HG02642 (cell line): Measurements from ENCODE around the gene PIK3CD.
"Not testable (repeated sequence)": the region's sequence is repeated elsewhere in the genome, so short reads cannot be mapped to it uniquely, and the experiment has no call there.

Experiments
- ATAC-seq: cut with Tn5 transposase; IDR thresholded peaks from one replicate; pipeline ENCODE4 v1.9.1; 2021; ENCODE audit warnings: mild to moderate bottlenecking; ENCODE audit not compliant: unreplicated experiment, poor library complexity

Gene PIK3CD

GRCh38 chr1:9653210-9653490 is 1.6 kb downstream of the PIK3CD start:
- ATAC-seq = no peak

GRCh38 chr1:9653491-9654050 is 2.0 kb downstream of the PIK3CD start:
- no peak for ATAC-seq

DNA sequence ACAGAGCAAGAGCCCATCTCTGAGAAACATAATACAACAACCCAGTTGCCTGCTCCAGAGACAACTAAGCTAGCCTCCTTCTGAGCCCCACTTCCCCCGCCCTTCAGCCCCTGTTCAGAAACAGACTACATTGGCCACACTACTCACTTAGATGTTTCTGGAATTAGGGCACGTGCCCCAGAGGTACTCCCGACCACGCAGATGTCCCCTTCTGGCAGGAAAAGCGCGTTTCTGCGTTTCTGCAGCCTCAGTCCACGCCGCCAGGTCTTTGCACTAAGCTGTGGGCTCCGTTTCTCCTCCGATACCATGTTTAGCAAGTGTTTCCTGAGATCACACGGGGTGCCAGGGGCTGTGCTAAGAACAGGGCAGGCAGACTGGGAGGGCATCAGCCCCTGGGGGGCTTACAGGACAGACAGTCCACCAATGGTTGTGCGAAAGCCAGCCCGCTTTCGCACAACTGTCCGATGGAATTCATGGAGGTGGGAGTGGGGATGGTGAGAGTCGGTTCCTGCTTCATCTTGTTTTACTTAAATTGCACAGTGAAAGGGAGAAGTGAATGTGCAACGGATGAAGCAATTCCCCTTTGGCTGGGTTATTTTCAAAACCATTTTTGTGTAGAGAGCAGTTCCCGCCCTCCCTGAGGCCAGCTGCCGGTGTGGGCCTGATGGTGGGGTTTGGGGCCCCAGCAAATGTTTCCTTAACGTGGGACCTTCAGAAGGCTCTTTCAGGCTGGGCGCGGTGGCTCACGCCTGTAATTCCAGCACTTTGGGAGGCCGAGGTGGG is 2.7 kb downstream of the PIK3CD start:
- ATAC-seq = no peak

- ATAC-seq = no peak
These were observed 3.5 kb downstream of the PIK3CD start for GRCh38 chr1:9654834-9655723.

DNA sequence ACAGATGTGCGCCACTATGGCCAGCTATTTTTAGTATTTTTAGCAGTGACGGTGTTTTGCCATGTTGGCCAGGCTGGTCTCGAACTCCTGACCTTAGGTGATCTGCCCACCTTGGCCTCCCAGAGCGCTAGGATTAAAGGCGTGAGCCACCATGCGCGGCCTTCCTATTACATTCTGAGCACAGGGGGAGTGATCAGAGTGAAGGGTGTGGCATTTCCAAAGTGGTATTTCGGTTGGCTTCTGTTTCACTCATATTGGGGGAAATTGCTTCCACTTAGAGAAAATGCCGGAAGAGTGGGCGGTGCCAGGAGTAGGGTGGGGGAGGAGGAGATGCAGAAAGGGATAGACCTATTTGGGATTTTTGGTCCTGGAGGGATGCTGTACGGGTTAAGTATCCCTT is 4.3 kb downstream of the PIK3CD start:
- no peak for ATAC-seq

- ATAC-seq = no peak
These were observed 6.0 kb downstream of the PIK3CD start for GRCh38 chr1:9657521-9658032.

DNA sequence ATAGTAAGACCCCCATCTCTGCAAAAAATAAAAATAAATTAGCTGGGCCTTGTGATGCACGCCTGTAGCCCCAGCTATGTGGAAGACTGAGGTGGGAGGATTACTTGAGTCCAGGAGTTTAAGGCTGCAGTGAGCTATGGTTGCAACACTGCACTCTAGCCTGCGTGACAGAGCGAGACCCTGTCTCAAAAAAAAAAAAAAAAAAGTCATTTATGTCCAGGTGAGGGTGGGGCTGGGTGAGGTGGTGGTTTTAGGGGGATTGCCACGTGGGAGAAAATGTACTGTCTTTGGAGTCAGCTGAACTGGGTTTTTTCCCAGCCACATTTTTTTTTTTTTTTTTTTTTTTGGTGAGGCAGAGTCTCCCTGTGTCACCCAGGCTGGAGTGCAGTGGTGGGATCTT is 6.7 kb downstream of the PIK3CD start:
- no peak for ATAC-seq

DNA sequence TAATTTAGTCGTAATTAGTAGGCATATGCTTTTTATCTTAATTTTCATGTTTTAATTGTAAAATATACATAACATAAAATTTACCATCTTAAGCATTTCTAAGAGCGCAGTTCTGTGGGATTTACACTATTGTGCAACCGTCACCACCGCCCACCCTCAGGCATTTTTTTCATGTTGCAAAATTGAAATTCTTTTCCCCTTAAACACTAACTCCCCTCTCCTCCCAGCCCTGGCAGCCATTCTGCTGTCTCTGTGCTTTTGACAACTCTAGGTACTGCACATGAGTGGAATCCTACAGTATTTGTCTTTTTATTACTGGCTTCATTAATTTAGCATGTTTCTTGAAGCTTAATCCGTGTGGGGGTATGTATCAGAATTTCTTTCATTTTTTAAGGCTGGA is 7.8 kb downstream of the PIK3CD start:
- no peak for ATAC-seq

DNA sequence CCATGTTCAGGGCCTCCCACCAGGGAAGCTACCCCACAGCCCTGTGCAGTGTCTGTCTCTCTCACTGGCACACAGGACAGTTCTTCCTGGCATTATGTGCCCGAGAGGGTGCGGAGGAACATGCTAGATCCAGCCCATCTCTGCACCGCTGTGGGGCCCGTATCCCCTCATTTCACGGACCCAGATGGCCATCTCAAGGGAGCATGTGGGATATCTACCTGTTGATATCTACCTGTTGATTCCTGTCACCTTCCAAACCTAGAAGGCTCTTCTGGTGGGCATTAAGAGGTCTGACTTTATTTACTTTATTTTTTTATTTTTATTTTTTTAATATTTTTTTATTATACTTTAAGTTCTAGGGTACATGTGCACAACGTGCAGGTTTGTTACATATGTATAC is 11.7 kb downstream of the PIK3CD start:
- ATAC-seq = no peak

GRCh38 chr1:9665193-9665592 is 13.7 kb downstream of the PIK3CD start:
- no peak for ATAC-seq

DNA sequence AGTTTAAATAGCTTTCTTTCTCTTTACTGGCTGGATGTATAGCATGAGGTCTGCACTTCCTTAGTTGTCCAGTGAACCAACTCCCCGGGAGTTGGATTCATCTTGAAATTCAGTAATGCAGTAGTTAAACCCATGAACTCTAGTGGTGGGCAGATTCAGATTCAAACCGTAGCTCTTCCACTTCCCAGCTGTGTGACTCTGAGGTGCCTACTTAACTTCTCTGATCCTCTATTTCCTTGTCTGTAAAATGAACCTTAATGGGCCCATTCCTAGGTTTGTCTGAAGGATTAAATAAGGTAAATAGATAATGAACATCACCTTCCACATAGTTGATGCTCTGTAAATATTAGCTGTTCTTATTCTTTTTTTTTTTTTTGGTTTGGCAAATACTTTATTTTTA is 16.5 kb downstream of the PIK3CD start:
- ATAC-seq = no peak

DNA sequence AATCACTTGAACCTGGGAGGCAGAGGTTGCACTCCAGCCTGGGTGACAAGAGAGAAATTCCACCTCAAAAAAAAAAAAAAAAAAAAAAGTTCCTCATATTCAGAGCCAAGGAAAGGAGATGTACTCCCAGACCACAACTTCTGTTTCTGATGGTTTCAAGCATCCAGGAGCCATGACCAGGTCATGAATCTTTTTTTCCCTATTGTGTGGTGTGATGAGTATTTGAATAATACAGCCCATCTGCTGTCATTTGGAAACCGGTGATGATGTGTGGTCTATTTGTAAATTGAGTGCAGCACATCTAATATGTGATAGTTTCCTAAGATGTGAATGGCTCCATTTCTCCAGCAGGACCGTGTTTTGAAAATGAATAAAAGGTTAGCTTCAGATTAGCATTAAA is 18.6 kb downstream of the PIK3CD start:
- no peak for ATAC-seq

- ATAC-seq = no peak
These were observed 20.0 kb downstream of the PIK3CD start for GRCh38 chr1:9671377-9672140.

- no peak for ATAC-seq
These were observed 20.9 kb downstream of the PIK3CD start for GRCh38 chr1:9672444-9672843.

GRCh38 chr1:9675393-9675792 is 23.9 kb downstream of the PIK3CD start:
- ATAC-seq = no peak

GRCh38 chr1:9676128-9676527 is 24.6 kb downstream of the PIK3CD start:
- ATAC-seq = not testable (repeated sequence)

GRCh38 chr1:9676815-9677393 is 25.4 kb downstream of the PIK3CD start:
- ATAC-seq = no peak

- no peak for ATAC-seq
These were observed 28.6 kb downstream of the PIK3CD start for GRCh38 chr1:9680091-9680490.

DNA sequence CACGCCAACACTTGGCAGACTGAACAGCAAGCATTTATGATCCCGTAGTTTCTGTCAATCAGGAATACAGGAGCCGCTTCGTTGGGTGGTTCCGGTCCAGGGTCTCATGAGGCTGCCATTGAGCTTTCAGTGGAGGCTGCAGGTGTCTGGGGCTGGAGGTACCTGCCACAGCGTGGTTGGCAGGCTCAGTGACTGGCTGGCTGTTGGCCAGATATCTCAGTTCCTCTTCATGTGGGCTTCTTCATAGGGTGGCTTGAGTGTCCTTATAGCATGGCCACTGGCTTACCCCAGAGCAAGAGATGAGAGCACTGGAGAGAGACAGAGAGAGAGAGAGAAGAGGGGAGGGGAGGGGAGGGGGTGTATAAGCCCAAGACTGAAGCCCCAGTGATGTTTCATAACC is 29.3 kb downstream of the PIK3CD start:
- no peak for ATAC-seq

GRCh38 chr1:9684801-9685200 is 33.3 kb downstream of the PIK3CD start:
- ATAC-seq = no peak
